Stimulated activated naive CD4-positive, alpha-beta T cell (primary cell): ENCODE data around the gene TNKS1BP1.

Experiments
- DNase-seq, 6 experiments: peaks; one replicate each; lab custom pipeline; 2025; lab: John Stamatoyannopoulos, UW

Gene TNKS1BP1

GRCh38 chr11:57251037-57251436 is 73.7 kb downstream of the TNKS1BP1 start:
- no peak for DNase-seq
